Stimulated activated CD8-positive, alpha-beta memory T cell treated with anti-CD3 and anti-CD28 coated beads, Interleukin-12 subunit alpha, Interleukin-12 subunit beta, amount 100 ng/mL, for 1 hour (primary cell): ENCODE results near the gene NGLY1.

Experiments
- DNase-seq: peaks from one replicate; pipeline ENCODE4 v3.0.0-alpha.2; 2020; ENCODE audit warnings: low read depth

NGLY1 gene

GRCh38 chr3:25783661-25784512 lies 644 bp upstream of the NGLY1 start:
- DNase-seq: no peak

GRCh38 chr3:25782636-25782937 lies 656 bp downstream of the NGLY1 start:
- DNase-seq: no peak

- DNase-seq: no peak
These were observed 1.3 kb downstream of the NGLY1 start for GRCh38 chr3:25781758-25782594.

- DNase-seq: no peak
These were observed 2.0 kb downstream of the NGLY1 start for GRCh38 chr3:25781145-25781757.

GRCh38 chr3:25780618-25781017 lies 2.6 kb downstream of the NGLY1 start:
- no peak for DNase-seq

- no peak for DNase-seq
These were observed 7.3 kb downstream of the NGLY1 start for GRCh38 chr3:25775936-25776335.

- DNase-seq: no peak
These were observed 14.4 kb downstream of the NGLY1 start for GRCh38 chr3:25768851-25769250.

- no peak for DNase-seq
These were observed 31.5 kb downstream of the NGLY1 start for GRCh38 chr3:25751725-25752124.

GRCh38 chr3:25751048-25751447 lies 32.2 kb downstream of the NGLY1 start:
- DNase-seq: no peak

- no peak for DNase-seq
These were observed 34.1 kb downstream of the NGLY1 start for GRCh38 chr3:25749031-25749581.

GRCh38 chr3:25748189-25748588 lies 35.1 kb downstream of the NGLY1 start:
- DNase-seq: no peak

GRCh38 chr3:25747033-25747432 lies 36.2 kb downstream of the NGLY1 start:
- no peak for DNase-seq

- DNase-seq: no peak
These were observed 38.8 kb downstream of the NGLY1 start for GRCh38 chr3:25744470-25744869.

GRCh38 chr3:25728101-25728500 lies 55.1 kb downstream of the NGLY1 start:
- DNase-seq: no peak

GRCh38 chr3:25727316-25727715 lies 55.9 kb downstream of the NGLY1 start:
- DNase-seq: no peak

- no peak for DNase-seq
These were observed 57.4 kb downstream of the NGLY1 start for GRCh38 chr3:25725810-25726209.

- DNase-seq: no peak
These were observed 58.1 kb downstream of the NGLY1 start for GRCh38 chr3:25724948-25725645.

- DNase-seq: no peak
These were observed 59.4 kb downstream of the NGLY1 start for GRCh38 chr3:25723802-25724201.

GRCh38 chr3:25719321-25719720 lies 63.9 kb downstream of the NGLY1 start:
- DNase-seq: no peak

- DNase-seq: no peak
These were observed 69.8 kb downstream of the NGLY1 start for GRCh38 chr3:25713341-25713985.

GRCh38 chr3:25711090-25711489 lies 72.2 kb downstream of the NGLY1 start:
- no peak for DNase-seq

- no peak for DNase-seq
These were observed 75.2 kb downstream of the NGLY1 start for GRCh38 chr3:25708036-25708435.
